Measurements from ENCODE around the gene MATK. TPM values are rescaled to one million over a fixed set of nuclear protein-coding genes. Genes with fewer than 3 reads are reported as not detected.

MATK gene
- total RNA-seq, result 0.13 TPM in 1 of 2 replicates, not detected in the other

DNA sequence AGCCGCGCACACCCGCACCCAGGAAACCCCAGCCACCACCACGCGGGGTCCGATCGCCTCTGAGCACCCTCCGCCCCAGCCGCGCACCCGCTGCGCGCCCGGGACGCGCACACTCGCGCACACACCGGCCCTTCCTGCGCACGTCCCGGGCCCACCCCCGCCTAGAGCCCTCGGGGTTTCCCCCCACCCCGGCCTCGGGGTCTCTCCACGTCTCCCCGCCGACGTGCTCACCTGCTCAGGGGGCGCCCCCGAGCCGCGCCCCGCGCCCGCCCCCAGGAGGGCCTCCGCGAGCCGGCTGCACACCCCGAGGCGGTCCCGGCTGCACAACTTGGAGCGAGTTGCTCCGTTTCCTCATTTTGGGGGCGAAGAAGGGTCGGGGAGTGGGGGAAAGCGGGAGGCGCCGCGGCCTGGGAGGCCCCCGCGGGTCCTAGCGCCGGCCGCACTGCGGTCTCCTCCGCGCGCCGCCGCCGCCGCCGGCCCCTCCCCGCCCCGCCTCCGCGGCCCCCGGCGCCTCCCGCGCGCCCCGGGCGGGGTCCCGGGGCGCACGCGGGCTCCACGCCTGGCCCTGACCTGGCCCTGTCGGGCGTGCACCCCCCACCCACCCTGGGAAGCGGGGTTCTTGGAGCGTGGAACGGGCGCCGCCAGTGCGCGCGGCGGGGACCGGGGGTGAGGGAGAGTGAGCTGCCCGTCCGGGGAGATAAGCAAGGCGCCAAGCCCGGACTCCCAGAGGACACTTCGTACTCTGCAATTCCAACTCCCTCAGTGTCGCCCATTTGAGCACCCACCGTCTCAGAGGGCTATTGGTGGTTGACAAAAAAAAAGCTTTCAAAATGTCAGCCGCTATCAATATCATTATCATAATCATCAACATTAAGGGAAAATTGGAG, at the start of gene MATK:
Gene MATK, minus strand, starts transcription at position 444 of the 887 bp plus-strand sequence. CDS start 1,246 bp downstream, outside the sequence.

GRCh38 chr19:3771906-3772455, 14.2 kb downstream of the MATK start, which contains the start of gene RAX2:
RAX2 (minus strand) TSS chr19:3772228; CDS start chr19:3771742, 486 bp downstream.

GRCh38 chr19:3762501-3763459, 23.4 kb downstream of the MATK start, which contains the start of gene MRPL54:
MRPL54 (plus strand) TSS chr19:3762682; CDS start chr19:3762701, 19 bp downstream.

GRCh38 chr19:3761382-3762129, 24.6 kb downstream of the MATK start, which contains the start of gene APBA3:
APBA3 (minus strand) TSS chr19:3761692; CDS start chr19:3760264, 1,428 bp downstream.

Other genes with a start within 250 kb of the MATK start
- not detected in 2 replicates for gene TEKTIP1, start 247.2 kb downstream of the MATK start, total RNA-seq
- 287 and 301 TPM in 2 replicates for gene MFSD12, start 228.8 kb downstream of the MATK start, total RNA-seq
- gene HMG20B, start 213.4 kb downstream of the MATK start, total RNA-seq, result 131 and 145 TPM in 2 replicates
- gene GIPC3, start 200.9 kb downstream of the MATK start, total RNA-seq, result 0.49 and 0.89 TPM in 2 replicates
- gene TBXA2R, start 179.5 kb downstream of the MATK start, total RNA-seq, result 2.8 and 2.9 TPM in 2 replicates
- gene CACTIN, start 159.6 kb downstream of the MATK start, total RNA-seq, result 34.7 and 35.1 TPM in 2 replicates
- 43.7 and 67.4 TPM in 2 replicates for gene PIP5K1C, start 85.9 kb downstream of the MATK start, total RNA-seq
- gene TJP3, start 78.0 kb downstream of the MATK start, total RNA-seq, result 2.5 TPM in 1 of 2 replicates, not detected in the other
- 26.7 and 35.7 TPM in 2 replicates for gene APBA3, start 24.7 kb downstream of the MATK start, total RNA-seq
- gene MRPL54, start 23.7 kb downstream of the MATK start, total RNA-seq, result 72.1 and 76.9 TPM in 2 replicates
- not detected in 2 replicates for gene RAX2, start 14.2 kb downstream of the MATK start, total RNA-seq
- gene ZFR2, start 82.7 kb upstream of the MATK start, total RNA-seq, result not detected in 2 replicates
- gene ATCAY, start 94.3 kb upstream of the MATK start, total RNA-seq, result not detected in 2 replicates
- not detected in 2 replicates for gene NMRK2, start 146.7 kb upstream of the MATK start, total RNA-seq
- gene DAPK3, start 184.7 kb upstream of the MATK start, total RNA-seq, result 106 and 115 TPM in 2 replicates
- gene EEF2, start 199.1 kb upstream of the MATK start, total RNA-seq, result 2,051 and 3,385 TPM in 2 replicates
- gene PIAS4, start 221.4 kb upstream of the MATK start, total RNA-seq, result 26.2 and 29.9 TPM in 2 replicates